Renal pelvis (tissue), 4 donors: Measurements from ENCODE around the gene FAM24B. TPM values are rescaled to one million over a fixed set of nuclear protein-coding genes. Genes with fewer than 3 reads are reported as not detected.
"Not testable (repeated sequence)": the region's sequence is repeated elsewhere in the genome, so short reads cannot be mapped to it uniquely, and the experiment has no call there.

Experiments used
- DNase-seq: peaks from one replicate; pipeline ENCODE4 v3.0.0-alpha.2; 2013
- polyA plus RNA-seq, 3 donors: library from polyadenylated mRNA; unstranded; fragments of 120-200 nt; gene quantifications; one replicate each; pipeline ENCODE4 v1.2.1, GENCODE V29; 2013; ENCODE audit not compliant: insufficient read length in 3 of 3

The FAM24B gene
- polyA plus RNA-seq, 3 donors, result 4.5 to 6.1 (median 5.8) TPM

- no peak for DNase-seq
These were observed 15.9 kb downstream of the FAM24B start for GRCh38 chr10:122863216-122864193.

GRCh38 chr10:122861711-122862161 is 17.6 kb downstream of the FAM24B start:
- DNase-seq, result no peak

GRCh38 chr10:122859527-122859926 is 19.9 kb downstream of the FAM24B start:
- DNase-seq, result no peak

GRCh38 chr10:122858042-122858441 is 21.3 kb downstream of the FAM24B start:
- not testable (repeated sequence) for DNase-seq

- DNase-seq, result no peak
These were observed 22.5 kb downstream of the FAM24B start for GRCh38 chr10:122856902-122857301.

GRCh38 chr10:122855745-122856144 is 23.6 kb downstream of the FAM24B start:
- DNase-seq, result no peak

- no peak for DNase-seq
These were observed 24.7 kb downstream of the FAM24B start for GRCh38 chr10:122854648-122855047.

- DNase-seq, result no peak
These were observed 25.6 kb downstream of the FAM24B start for GRCh38 chr10:122853665-122854313.

GRCh38 chr10:122852261-122852660 is 27.1 kb downstream of the FAM24B start:
- no peak for DNase-seq

GRCh38 chr10:122850705-122851640 is 28.4 kb downstream of the FAM24B start:
- DNase-seq, result no peak

- no peak for DNase-seq
These were observed 29.3 kb downstream of the FAM24B start for GRCh38 chr10:122849900-122850605.

- DNase-seq, result no peak
These were observed 30.3 kb downstream of the FAM24B start for GRCh38 chr10:122849090-122849489.

GRCh38 chr10:122847782-122848604 is 31.4 kb downstream of the FAM24B start:
- DNase-seq, result no peak

GRCh38 chr10:122845783-122846332 is 33.5 kb downstream of the FAM24B start, which contains the start of gene CUZD1:
TSS of gene CUZD1 (minus strand) at chr10:122845857. CDS start at chr10:122845843, 14 bp downstream.
- no peak for DNase-seq

GRCh38 chr10:122844146-122844545 is 35.2 kb downstream of the FAM24B start:
- DNase-seq, result no peak

GRCh38 chr10:122841569-122841968 is 37.8 kb downstream of the FAM24B start:
- DNase-seq, result no peak

- no peak for DNase-seq
These were observed 39.9 kb downstream of the FAM24B start for GRCh38 chr10:122839505-122839904.

GRCh38 chr10:122838880-122839279 is 40.5 kb downstream of the FAM24B start:
- DNase-seq, result no peak

GRCh38 chr10:122835908-122836307 is 43.5 kb downstream of the FAM24B start:
- DNase-seq, result no peak

GRCh38 chr10:122830965-122831353 is 48.4 kb downstream of the FAM24B start:
- no peak for DNase-seq
